GM19463 (cell line): ENCODE measurements around the gene PACC1.

Experiments
- ATAC-seq: cut with Tn5 transposase; IDR thresholded peaks from one replicate; pipeline ENCODE4 v1.9.1; 2021; ENCODE audit warnings: mild to moderate bottlenecking, moderate library complexity; ENCODE audit not compliant: unreplicated experiment

The PACC1 gene

GRCh38 chr1:212414328-212415106 lies at the start of gene PACC1:
Gene PACC1 (minus strand): TSS chr1:212414886. CDS start chr1:212414757, 129 bp downstream.
- peak; percentile 97 for ATAC-seq

GRCh38 chr1:212463565-212464285 lies 49.0 kb upstream of the PACC1 start:
- ATAC-seq, result no peak

GRCh38 chr1:212461916-212462660 lies 47.4 kb upstream of the PACC1 start:
- no peak for ATAC-seq

GRCh38 chr1:212460376-212460775 lies 45.7 kb upstream of the PACC1 start:
- ATAC-seq, result no peak

- no peak for ATAC-seq
These were observed 45.0 kb upstream of the PACC1 start for GRCh38 chr1:212459656-212460055.

GRCh38 chr1:212458817-212459216 lies 44.1 kb upstream of the PACC1 start:
- ATAC-seq, result no peak

- no peak for ATAC-seq
These were observed 43.2 kb upstream of the PACC1 start for GRCh38 chr1:212457740-212458338.

GRCh38 chr1:212455803-212456528 lies 41.3 kb upstream of the PACC1 start:
- peak; percentile 68 for ATAC-seq

- no peak for ATAC-seq
These were observed 40.7 kb upstream of the PACC1 start for GRCh38 chr1:212455401-212455800.

- no peak for ATAC-seq
These were observed 40.1 kb upstream of the PACC1 start for GRCh38 chr1:212454741-212455140.

- ATAC-seq, result no peak
These were observed 38.6 kb upstream of the PACC1 start for GRCh38 chr1:212453156-212453857.

- ATAC-seq, result no peak
These were observed 37.9 kb upstream of the PACC1 start for GRCh38 chr1:212452323-212453155.

GRCh38 chr1:212451416-212452322 lies 37.0 kb upstream of the PACC1 start:
- ATAC-seq, result no peak

GRCh38 chr1:212450331-212450881 lies 35.7 kb upstream of the PACC1 start:
- no peak for ATAC-seq

- ATAC-seq, result no peak
These were observed 32.8 kb upstream of the PACC1 start for GRCh38 chr1:212447478-212447877.

GRCh38 chr1:212446333-212446732 lies 31.6 kb upstream of the PACC1 start:
- ATAC-seq, result no peak

- ATAC-seq, result no peak
These were observed 27.7 kb upstream of the PACC1 start for GRCh38 chr1:212442408-212442807.

GRCh38 chr1:212440419-212440818 lies 25.7 kb upstream of the PACC1 start:
- no peak for ATAC-seq
